Effector memory CD8-positive, alpha-beta T cell (primary cell): ENCODE measurements around the gene PSMF1.
"Not testable (repeated sequence)": the region's sequence is repeated elsewhere in the genome, so short reads cannot be mapped to it uniquely, and the experiment has no call there.

Experiments
- ATAC-seq: fragments of 150-1000 bp; cut with Tn5 transposase; replicated peaks from 2 replicates; pipeline ENCODE4 v1.10.0; 2021; ENCODE audit warnings: mild to moderate bottlenecking, moderate library complexity
- DNase-seq, 3 experiments: peaks; one replicate each; pipeline ENCODE4 v3.0.0; 2021
- H3K27ac Mint-ChIP-seq, 2 donors: one replicate each; pipeline ENCODE4 v1.8.0; 2022; ENCODE audit warnings: mild to moderate bottlenecking in 2 of 2, mixed read lengths in 2 of 2, moderate library complexity in 2 of 2
- H3K27me3 Mint-ChIP-seq, 2 donors: one replicate each; pipeline ENCODE4 v1.8.0; 2022; ENCODE audit warnings: mixed read lengths in 2 of 2
- H3K36me3 Mint-ChIP-seq: one replicate; pipeline ENCODE4 v1.8.0; 2022; ENCODE audit warnings: mild to moderate bottlenecking, moderate library complexity, mixed read lengths; ENCODE audit not compliant: insufficient read depth
- H3K4me1 Mint-ChIP-seq, 2 donors: one replicate each; pipeline ENCODE4 v1.8.0; 2022; ENCODE audit warnings: low read depth in 2 of 2, mixed read lengths in 2 of 2
- H3K4me3 Mint-ChIP-seq, 2 donors: one replicate each; pipeline ENCODE4 v1.8.0; 2022; ENCODE audit warnings: mild to moderate bottlenecking in 2 of 2, mixed read lengths in 2 of 2, moderate library complexity in 2 of 2
- H3K9me3 Mint-ChIP-seq, 2 donors: one replicate each; pipeline ENCODE4 v1.8.0; 2022; ENCODE audit warnings: mixed read lengths in 2 of 2

The PSMF1 gene

GRCh38 chr20:1130058-1130694, 11.8 kb downstream of the PSMF1 start:
- Mint-ChIP-seq H3K36me3 (peaks cover 93% of the 10 kb centered on the region), H3K27ac (peak overlapping the region in 1 of 2 donors; percentile 47), H3K4me3 (no peak overlapping the region), H3K4me1 (peaks cover 34 to 43% of the 10 kb centered on the region in 2 donors), H3K9me3 (no peaks in the 10 kb centered on the region), H3K27me3 (no peaks in the 10 kb centered on the region)
- DNase-seq = no peak
- no peak for ATAC-seq

GRCh38 chr20:1130847-1131246, 12.4 kb downstream of the PSMF1 start:
- H3K27ac Mint-ChIP-seq = peak overlapping the region in 1 of 2 donors; percentile 7
- H3K4me1 Mint-ChIP-seq = peaks cover 40 to 42% of the 10 kb centered on the region in 2 donors
- no peaks in the 10 kb centered on the region for H3K9me3 Mint-ChIP-seq
- H3K36me3 Mint-ChIP-seq = peaks cover 93% of the 10 kb centered on the region
- DNase-seq = no peak
- ATAC-seq = no peak
- no peaks in the 10 kb centered on the region for H3K27me3 Mint-ChIP-seq
- H3K4me3 Mint-ChIP-seq = peak overlapping the region in 1 of 2 donors; percentile 6

- Mint-ChIP-seq H3K27ac (peak overlapping the region in 1 of 2 donors; percentile 7), H3K4me1 (peaks cover 37 to 40% of the 10 kb centered on the region in 2 donors), H3K4me3 (peak overlapping the region in 1 of 2 donors; percentile 6), H3K9me3 (no peaks in the 10 kb centered on the region), H3K27me3 (no peaks in the 10 kb centered on the region), H3K36me3 (peaks cover 93% of the 10 kb centered on the region)
- DNase-seq (no peak), ATAC-seq (no peak)
These were observed 13.0 kb downstream of the PSMF1 start for GRCh38 chr20:1131354-1131753.

- Mint-ChIP-seq H3K27me3 (no peaks in the 10 kb centered on the region), H3K4me1 (peaks cover 32 to 41% of the 10 kb centered on the region in 2 donors), H3K27ac (no peak overlapping the region), H3K4me3 (no peak overlapping the region), H3K36me3 (peaks cover 95% of the 10 kb centered on the region), H3K9me3 (no peaks in the 10 kb centered on the region)
- ATAC-seq (no peak), DNase-seq (no peak)
These were observed 16.0 kb downstream of the PSMF1 start for GRCh38 chr20:1134355-1134754.

GRCh38 chr20:1134836-1135235, 16.4 kb downstream of the PSMF1 start:
- DNase-seq (no peak), ATAC-seq (no peak)
- peaks cover 32 to 38% of the 10 kb centered on the region in 2 donors for H3K4me1 Mint-ChIP-seq
- no peak overlapping the region for H3K27ac Mint-ChIP-seq
- no peaks in the 10 kb centered on the region for H3K9me3 Mint-ChIP-seq
- no peak overlapping the region for H3K4me3 Mint-ChIP-seq
- peaks cover 95% of the 10 kb centered on the region for H3K36me3 Mint-ChIP-seq
- H3K27me3 Mint-ChIP-seq = no peaks in the 10 kb centered on the region

- ATAC-seq = no peak
- no peaks in the 10 kb centered on the region for H3K27me3 Mint-ChIP-seq
- H3K27ac Mint-ChIP-seq = peak overlapping the region in 1 of 2 donors; percentile 32
- no peaks in the 10 kb centered on the region for H3K9me3 Mint-ChIP-seq
- H3K4me1 Mint-ChIP-seq = peaks cover 16 to 24% of the 10 kb centered on the region in 2 donors
- no peak for DNase-seq
- no peak overlapping the region for H3K4me3 Mint-ChIP-seq
- peaks cover 86% of the 10 kb centered on the region for H3K36me3 Mint-ChIP-seq
These were observed 18.8 kb downstream of the PSMF1 start for GRCh38 chr20:1137236-1137635.

GRCh38 chr20:1144401-1145172, 26.2 kb downstream of the PSMF1 start:
- H3K27ac Mint-ChIP-seq = peak overlapping the region in 1 of 2 donors; percentile 25
- H3K27me3 Mint-ChIP-seq = no peaks in the 10 kb centered on the region
- no peaks in the 10 kb centered on the region for H3K9me3 Mint-ChIP-seq
- ATAC-seq = no peak
- no peak for DNase-seq
- H3K4me1 Mint-ChIP-seq = peaks cover 16 to 44% of the 10 kb centered on the region in 2 donors
- H3K36me3 Mint-ChIP-seq = peaks cover 35% of the 10 kb centered on the region
- H3K4me3 Mint-ChIP-seq = no peak overlapping the region

GRCh38 chr20:1146957-1147356, 28.6 kb downstream of the PSMF1 start:
- ATAC-seq = no peak
- Mint-ChIP-seq H3K27me3 (no peaks in the 10 kb centered on the region), H3K4me3 (no peak overlapping the region), H3K9me3 (no peaks in the 10 kb centered on the region), H3K4me1 (peaks cover 23 to 49% of the 10 kb centered on the region in 2 donors), H3K36me3 (peaks cover 24% of the 10 kb centered on the region), H3K27ac (peak overlapping the region in 1 of 2 donors; percentile 23)
- DNase-seq = no peak

GRCh38 chr20:1149812-1150211, 31.4 kb downstream of the PSMF1 start:
- not testable (repeated sequence) for H3K9me3 Mint-ChIP-seq, DNase-seq, H3K27ac Mint-ChIP-seq, H3K4me3 Mint-ChIP-seq, ATAC-seq, H3K27me3 Mint-ChIP-seq
- Mint-ChIP-seq H3K4me1 (peaks cover 27 to 37% of the 10 kb centered on the region in 2 donors), H3K36me3 (peaks cover 29% of the 10 kb centered on the region)

GRCh38 chr20:1150218-1150617, 31.8 kb downstream of the PSMF1 start:
- peaks cover 26 to 39% of the 10 kb centered on the region in 2 donors for H3K4me1 Mint-ChIP-seq
- H3K27ac Mint-ChIP-seq = peak overlapping the region in 1 of 2 donors; percentile 24
- H3K4me3 Mint-ChIP-seq = no peak overlapping the region
- ATAC-seq (no peak), DNase-seq (no peak)
- no peaks in the 10 kb centered on the region for H3K9me3 Mint-ChIP-seq
- no peaks in the 10 kb centered on the region for H3K27me3 Mint-ChIP-seq
- peaks cover 30% of the 10 kb centered on the region for H3K36me3 Mint-ChIP-seq

- H3K4me1 Mint-ChIP-seq = peaks cover 23 to 39% of the 10 kb centered on the region in 2 donors
- H3K36me3 Mint-ChIP-seq = peaks cover 24% of the 10 kb centered on the region
- peak overlapping the region; percentile 24 to 55 for H3K27ac Mint-ChIP-seq
- H3K27me3 Mint-ChIP-seq = no peaks in the 10 kb centered on the region
- H3K9me3 Mint-ChIP-seq = no peaks in the 10 kb centered on the region
- no peak overlapping the region for H3K4me3 Mint-ChIP-seq
- ATAC-seq = no peak
- DNase-seq = no peak
These were observed 32.6 kb downstream of the PSMF1 start for GRCh38 chr20:1150968-1151367.

- H3K27me3 Mint-ChIP-seq = no peaks in the 10 kb centered on the region
- no peak overlapping the region for H3K4me3 Mint-ChIP-seq
- no peak for DNase-seq
- peaks cover 12 to 23% of the 10 kb centered on the region in 2 donors for H3K4me1 Mint-ChIP-seq
- peaks cover 13% of the 10 kb centered on the region for H3K36me3 Mint-ChIP-seq
- ATAC-seq = no peak
- H3K27ac Mint-ChIP-seq = no peak overlapping the region
- H3K9me3 Mint-ChIP-seq = no peaks in the 10 kb centered on the region
These were observed 35.8 kb downstream of the PSMF1 start for GRCh38 chr20:1154226-1154625.

- DNase-seq (no peak), ATAC-seq (no peak)
- Mint-ChIP-seq H3K4me3 (no peak overlapping the region), H3K36me3 (peaks cover 13% of the 10 kb centered on the region), H3K27me3 (no peaks in the 10 kb centered on the region), H3K4me1 (peaks cover 10 to 23% of the 10 kb centered on the region in 2 donors), H3K27ac (no peak overlapping the region), H3K9me3 (no peaks in the 10 kb centered on the region)
These were observed 36.3 kb downstream of the PSMF1 start for GRCh38 chr20:1154691-1155090.

- Mint-ChIP-seq H3K9me3 (no peaks in the 10 kb centered on the region), H3K27me3 (no peaks in the 10 kb centered on the region), H3K36me3 (peaks cover 13% of the 10 kb centered on the region), H3K27ac (no peak overlapping the region), H3K4me3 (no peak overlapping the region), H3K4me1 (peaks cover 8 to 23% of the 10 kb centered on the region in 2 donors)
- DNase-seq = no peak
- ATAC-seq = no peak
These were observed 36.9 kb downstream of the PSMF1 start for GRCh38 chr20:1155342-1155741.
